Trophoblast cell (in vitro differentiated cells and primary cell): ENCODE measurements around the gene MTHFD1L.

Experiments
- DNase-seq, 2 donors: peaks; one replicate each; pipeline ENCODE4 v3.0.0-alpha.2; 2016
- H2AFZ ChIP-seq: 2 replicates; pipeline ENCODE4 v1.6.1; 2013; ENCODE audit warnings: low read length, moderate library complexity, mild to moderate bottlenecking; ENCODE audit not compliant: insufficient read depth, poor library complexity
- H2AK5ac ChIP-seq: 2 replicates; pipeline ENCODE4 v1.6.1; 2013; ENCODE audit warnings: mild to moderate bottlenecking, low read length
- H2BK120ac ChIP-seq: 2 replicates; pipeline ENCODE4 v1.6.1; 2013; ENCODE audit warnings: low read length, mild to moderate bottlenecking, moderate library complexity; ENCODE audit not compliant: insufficient read depth, poor library complexity
- H2BK12ac ChIP-seq: 2 replicates; pipeline ENCODE4 v1.6.1; 2013; ENCODE audit warnings: mild to moderate bottlenecking, low read length, moderate library complexity
- H2BK5ac ChIP-seq: 2 replicates; pipeline ENCODE4 v1.6.1; 2013; ENCODE audit warnings: low read length, low read depth, moderate library complexity, mild to moderate bottlenecking; ENCODE audit not compliant: poor library complexity
- H3K14ac ChIP-seq: 2 replicates; pipeline ENCODE4 v1.6.1; 2013; ENCODE audit warnings: mild to moderate bottlenecking, low read length
- H3K18ac ChIP-seq: 2 replicates; pipeline ENCODE4 v1.6.1; 2013; ENCODE audit warnings: mild to moderate bottlenecking, low read length
- H3K23ac ChIP-seq: 2 replicates; pipeline ENCODE4 v1.6.1; 2013; ENCODE audit warnings: low read length
- H3K27ac ChIP-seq: 2 replicates; pipeline ENCODE4 v1.5.1; 2013; ENCODE audit warnings: low read depth, mild to moderate bottlenecking, inconsistent platforms, low read length, moderate library complexity
- H3K27me3 ChIP-seq: 2 replicates; pipeline ENCODE4 v1.6.1; 2013; ENCODE audit warnings: inconsistent platforms, mild to moderate bottlenecking, low read length, moderate library complexity; ENCODE audit not compliant: insufficient read depth
- H3K36me3 ChIP-seq, 2 experiments: 1 replicate in 1 of 2; 2 replicates in 1 of 2; pipeline ENCODE4 v1.6.1; 2013; ENCODE audit warnings: low read length in 2 of 2, mild to moderate bottlenecking in 2 of 2, moderate library complexity in 1 of 2; ENCODE audit not compliant: insufficient read depth in 2 of 2, control insufficient read depth in 1 of 2
- H3K4ac ChIP-seq: 2 replicates; pipeline ENCODE4 v1.6.1; 2013; ENCODE audit warnings: low read depth, mild to moderate bottlenecking, low read length, moderate library complexity
- H3K4me1 ChIP-seq, 2 experiments: 1 replicate in 1 of 2; 2 replicates in 1 of 2; pipeline ENCODE4 v1.6.1; 2013; ENCODE audit warnings: low read length in 2 of 2, mild to moderate bottlenecking in 2 of 2, moderate library complexity in 1 of 2; ENCODE audit not compliant: insufficient read depth in 2 of 2, control insufficient read depth in 1 of 2
- H3K4me2 ChIP-seq: 2 replicates; pipeline ENCODE4 v1.6.1; 2013; ENCODE audit warnings: inconsistent platforms, mild to moderate bottlenecking, low read length, moderate library complexity
- H3K4me3 ChIP-seq: 2 replicates; pipeline ENCODE4 v1.5.1; 2013; ENCODE audit warnings: mild to moderate bottlenecking, low read depth, low read length, inconsistent platforms
- H3K79me1 ChIP-seq: one replicate; pipeline ENCODE4 v1.6.1; 2013; ENCODE audit warnings: low read length
- H3K79me2 ChIP-seq: 2 replicates; pipeline ENCODE4 v1.6.1; 2013; ENCODE audit warnings: low read length, mild to moderate bottlenecking; ENCODE audit not compliant: control insufficient read depth, insufficient read depth, poor library complexity
- H3K9ac ChIP-seq: 2 replicates; pipeline ENCODE4 v1.6.1; 2013; ENCODE audit warnings: mild to moderate bottlenecking, low read length
- H3K9me3 ChIP-seq: 2 replicates; pipeline ENCODE4 v1.6.1; 2013; ENCODE audit warnings: low read depth, mild to moderate bottlenecking, control low read depth, inconsistent platforms, low read length; ENCODE audit not compliant: insufficient read depth
- H4K12ac ChIP-seq: 2 replicates; pipeline ENCODE4 v1.6.1; 2013; ENCODE audit warnings: low read depth, mild to moderate bottlenecking, low read length, moderate library complexity
- H4K8ac ChIP-seq: 2 replicates; pipeline ENCODE4 v1.6.1; 2013; ENCODE audit warnings: low read depth, mild to moderate bottlenecking, low read length, moderate library complexity
- H4K91ac ChIP-seq: one replicate; pipeline ENCODE4 v1.6.1; 2013; ENCODE audit warnings: low read depth, mild to moderate bottlenecking, low read length, moderate library complexity
- WGBS: extraction: QIAGEN DNeasy Blood & Tissue Kit; methylation state at CpG from one replicate; pipeline ENCODE4 v1.1.7; 2013; ENCODE audit warnings: missing lambda C conversion rate; ENCODE audit not compliant: insufficient read length, insufficient coverage; ENCODE audit errors: extremely low coverage; 5-methylcytosine and 5-hydroxymethylcytosine counted together

Gene MTHFD1L

GRCh38 chr6:151007922-151008321 is 142.4 kb downstream of the MTHFD1L start:
- Histone ChIP-seq H3K9me3 (no peaks in the 10 kb centered on the region), H3K14ac (no peak overlapping the region), H3K4ac (no peak overlapping the region), H2BK5ac (no peak overlapping the region), H2BK12ac (no peak overlapping the region), H3K4me1 (no peaks in the 10 kb centered on the region), H3K18ac (no peak overlapping the region), H3K23ac (no peak overlapping the region), H3K9ac (no peak overlapping the region), H3K27me3 (no peaks in the 10 kb centered on the region), H2AFZ (no peak overlapping the region), H4K91ac (no peak overlapping the region), H4K12ac (no peak overlapping the region), H3K79me2 (no peaks in the 10 kb centered on the region), H2AK5ac (no peak overlapping the region), H3K36me3 (peaks cover 1 to 3% of the 10 kb centered on the region in 2 experiments), H4K8ac (no peak overlapping the region), H3K4me3 (no peak overlapping the region), H3K79me1 (no peaks in the 10 kb centered on the region), H2BK120ac (no peak overlapping the region), H3K27ac (no peak overlapping the region), H3K4me2 (no peak overlapping the region)
- no peak for DNase-seq
- WGBS: no CpG with 5 or more reads among the region's 4 CpGs

DNA sequence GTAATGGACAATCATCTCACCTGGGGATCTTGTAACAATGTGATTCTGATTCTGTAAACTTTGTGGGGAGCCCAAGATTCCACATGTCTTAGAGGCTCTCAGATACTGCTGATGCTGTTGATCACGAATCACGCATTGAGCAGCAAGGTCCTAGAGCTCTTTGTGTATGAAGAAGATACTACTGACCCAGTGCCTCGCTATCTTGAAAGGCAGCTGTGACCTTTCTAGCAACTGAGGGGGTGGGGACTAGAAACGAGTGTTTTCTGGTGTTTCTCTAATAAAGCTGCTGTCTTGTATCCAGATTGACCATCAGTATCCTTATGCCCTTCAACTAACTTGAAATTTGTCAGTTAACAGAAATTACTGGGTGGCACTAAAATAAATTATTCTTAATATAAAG is 142.9 kb downstream of the MTHFD1L start:
- H3K27ac ChIP-seq: no peak overlapping the region
- no peak overlapping the region for H4K91ac ChIP-seq
- H3K4ac ChIP-seq: no peak overlapping the region
- H2BK12ac ChIP-seq: no peak overlapping the region
- WGBS: no CpG with 5 or more reads among the region's 4 CpGs
- H2AFZ ChIP-seq: no peak overlapping the region
- H3K14ac ChIP-seq: no peak overlapping the region
- no peak for DNase-seq
- no peaks in the 10 kb centered on the region for H3K9me3 ChIP-seq
- no peaks in the 10 kb centered on the region for H3K27me3 ChIP-seq
- no peak overlapping the region for H3K18ac ChIP-seq
- H3K9ac ChIP-seq: no peak overlapping the region
- H3K79me2 ChIP-seq: no peaks in the 10 kb centered on the region
- H3K4me1 ChIP-seq: no peaks in the 10 kb centered on the region
- no peak overlapping the region for H2BK120ac ChIP-seq
- no peak overlapping the region for H3K4me3 ChIP-seq
- no peak overlapping the region for H3K23ac ChIP-seq
- no peak overlapping the region for H4K8ac ChIP-seq
- H2BK5ac ChIP-seq: no peak overlapping the region
- H2AK5ac ChIP-seq: no peak overlapping the region
- no peak overlapping the region for H3K4me2 ChIP-seq
- H3K79me1 ChIP-seq: no peaks in the 10 kb centered on the region
- peaks cover 1 to 4% of the 10 kb centered on the region in 2 experiments for H3K36me3 ChIP-seq
- no peak overlapping the region for H4K12ac ChIP-seq

GRCh38 chr6:151009576-151009975 is 144.1 kb downstream of the MTHFD1L start:
- Histone ChIP-seq H3K14ac (no peak overlapping the region), H3K4ac (no peak overlapping the region), H3K9ac (no peak overlapping the region), H3K36me3 (peaks cover 4 to 6% of the 10 kb centered on the region in 2 experiments), H4K8ac (no peak overlapping the region), H3K27ac (no peak overlapping the region), H2BK120ac (no peak overlapping the region), H3K4me2 (no peak overlapping the region), H3K79me2 (no peaks in the 10 kb centered on the region), H3K9me3 (no peaks in the 10 kb centered on the region), H2AK5ac (no peak overlapping the region), H2AFZ (no peak overlapping the region), H3K4me1 (no peaks in the 10 kb centered on the region), H4K12ac (no peak overlapping the region), H4K91ac (no peak overlapping the region), H3K79me1 (no peaks in the 10 kb centered on the region), H3K18ac (no peak overlapping the region), H3K23ac (no peak overlapping the region), H2BK12ac (no peak overlapping the region), H2BK5ac (no peak overlapping the region), H3K27me3 (no peaks in the 10 kb centered on the region), H3K4me3 (no peak overlapping the region)
- no peak for DNase-seq
- WGBS: no CpG with 5 or more reads among the region's 12 CpGs

- Histone ChIP-seq H3K27me3 (no peaks in the 10 kb centered on the region), H3K4me3 (no peak overlapping the region), H3K79me1 (no peaks in the 10 kb centered on the region), H3K36me3 (peaks cover 4 to 6% of the 10 kb centered on the region in 2 experiments), H2BK120ac (no peak overlapping the region), H3K18ac (no peak overlapping the region), H3K4me2 (no peak overlapping the region), H4K8ac (no peak overlapping the region), H3K14ac (no peak overlapping the region), H2BK12ac (no peak overlapping the region), H3K4ac (no peak overlapping the region), H4K91ac (no peak overlapping the region), H4K12ac (no peak overlapping the region), H3K9me3 (no peaks in the 10 kb centered on the region), H2BK5ac (no peak overlapping the region), H3K79me2 (no peaks in the 10 kb centered on the region), H3K4me1 (no peaks in the 10 kb centered on the region), H3K27ac (no peak overlapping the region), H2AFZ (no peak overlapping the region), H2AK5ac (no peak overlapping the region), H3K23ac (no peak overlapping the region), H3K9ac (no peak overlapping the region)
- no peak for DNase-seq
- no CpG with 5 or more reads among the region's 5 CpGs for WGBS
Measured at GRCh38 chr6:151010071-151010470, 144.6 kb downstream of the MTHFD1L start.
